Activated CD8-positive, alpha-beta memory T cell treated with anti-CD3 and anti-CD28 coated beads, Interleukin-2, amount 10 ng/mL, durations not matched to agents 7 days and 5 days (primary cell): Measurements from ENCODE around the gene GALNT6. TPM values are rescaled to one million over a fixed set of nuclear protein-coding genes. Genes with fewer than 3 reads are reported as not detected.

ENCODE experiments used
- ATAC-seq: fragments of 150-1000 bp; cut with Tn5 transposase; one replicate; pipeline ENCODE4 v1.10.0; 2021; ENCODE audit warnings: moderate library complexity
- CTCF ChIA-PET: fragments of 350-600 bp; sonication (Branson Sonifier 250); formaldehyde crosslinking; loops from one replicate; lab custom pipeline; 2021; ENCODE audit warnings: antibody characterized with exemption; lab: Charles Lee
- DNase-seq: peaks from one replicate; pipeline ENCODE4 v3.0.0-alpha.2; 2020
- H3K27ac Mint-ChIP-seq: one replicate; pipeline ENCODE4 v1.8.0; 2021; ENCODE audit warnings: mild to moderate bottlenecking, mixed read lengths
- H3K27me3 Mint-ChIP-seq: one replicate; pipeline ENCODE4 v1.8.0; 2021; ENCODE audit warnings: mixed read lengths
- H3K36me3 Mint-ChIP-seq: one replicate; pipeline ENCODE4 v1.8.0; 2021; ENCODE audit warnings: mild to moderate bottlenecking, mixed read lengths
- H3K4me1 Mint-ChIP-seq: one replicate; pipeline ENCODE4 v1.8.0; 2021; ENCODE audit warnings: mixed read lengths
- H3K4me3 Mint-ChIP-seq: one replicate; pipeline ENCODE4 v1.8.0; 2021; ENCODE audit warnings: mild to moderate bottlenecking, moderate library complexity, mixed read lengths
- H3K9me3 Mint-ChIP-seq: one replicate; pipeline ENCODE4 v1.8.0; 2022; ENCODE audit warnings: low read depth, mixed read lengths
- total RNA-seq, 2 experiments: library from RNA; stranded (reverse); gene quantifications; one replicate each; pipeline ENCODE4 v1.2.3, GENCODE V29; 2021

The GALNT6 gene
- total RNA-seq, 2 experiments from 2014 or later = 43.9 to 47.9 TPM

- Mint-ChIP-seq H3K9me3 (no peaks in the 10 kb centered on the region), H3K4me1 (peaks cover 53% of the 10 kb centered on the region), H3K4me3 (no peak overlapping the region), H3K27ac (no peak overlapping the region), H3K36me3 (peaks cover 5% of the 10 kb centered on the region), H3K27me3 (no peaks in the 10 kb centered on the region)
- CTCF ChIA-PET = interaction anchor here (1.4 to 2.3 kb wide), 2 partner anchors 16 to 144 kb away, joined by 4 to 6 read pairs; no protein-coding TSS in a partner anchor
- ATAC-seq (no peak), DNase-seq (no peak)
Measured at GRCh38 chr12:51388069-51388799, 3.0 kb downstream of the GALNT6 start.

- CTCF ChIA-PET = interaction anchor here (1.0 kb wide), 1 partner anchor 12 kb away, joined by 3 read pairs; no protein-coding TSS in a partner anchor
- Mint-ChIP-seq H3K27me3 (no peaks in the 10 kb centered on the region), H3K4me1 (peaks cover 51% of the 10 kb centered on the region), H3K36me3 (peaks cover 13% of the 10 kb centered on the region), H3K9me3 (no peaks in the 10 kb centered on the region), H3K27ac (no peak overlapping the region), H3K4me3 (no peak overlapping the region)
- ATAC-seq = no peak
- no peak for DNase-seq
Measured at GRCh38 chr12:51386351-51386750, 4.9 kb downstream of the GALNT6 start.

- Mint-ChIP-seq H3K36me3 (peaks cover 24% of the 10 kb centered on the region), H3K9me3 (no peaks in the 10 kb centered on the region), H3K4me3 (no peak overlapping the region), H3K4me1 (peaks cover 27% of the 10 kb centered on the region), H3K27ac (no peak overlapping the region), H3K27me3 (no peaks in the 10 kb centered on the region)
- CTCF ChIA-PET = interaction anchor here (1.5 to 1.9 kb wide), 2 partner anchors 15 to 32 kb away, joined by 4 to 7 read pairs; no protein-coding TSS in a partner anchor
- ATAC-seq (no peak), DNase-seq (no peak)
Measured at GRCh38 chr12:51383269-51383905, 7.8 kb downstream of the GALNT6 start.

GRCh38 chr12:51382173-51382572 is 9.0 kb downstream of the GALNT6 start:
- peaks cover 30% of the 10 kb centered on the region for H3K36me3 Mint-ChIP-seq
- CTCF ChIA-PET = no interaction called here

GRCh38 chr12:51381226-51382079 is 9.8 kb downstream of the GALNT6 start:
- Mint-ChIP-seq H3K9me3 (no peaks in the 10 kb centered on the region), H3K4me3 (no peak overlapping the region), H3K27ac (no peak overlapping the region), H3K27me3 (no peaks in the 10 kb centered on the region), H3K4me1 (peaks cover 20% of the 10 kb centered on the region), H3K36me3 (peaks cover 35% of the 10 kb centered on the region)
- CTCF ChIA-PET = no interaction called here
- DNase-seq (no peak), ATAC-seq (no peak)

More at GRCh38 chr12:51382173-51382572, 9.0 kb downstream of the GALNT6 start:
- H3K4me1 Mint-ChIP-seq = peaks cover 22% of the 10 kb centered on the region
- DNase-seq (no peak), ATAC-seq (no peak)
- H3K4me3 Mint-ChIP-seq = no peak overlapping the region
- H3K27ac Mint-ChIP-seq = no peak overlapping the region
- no peaks in the 10 kb centered on the region for H3K9me3 Mint-ChIP-seq
- no peaks in the 10 kb centered on the region for H3K27me3 Mint-ChIP-seq

GRCh38 chr12:51379571-51379970 is 11.6 kb downstream of the GALNT6 start:
- Mint-ChIP-seq H3K36me3 (peaks cover 43% of the 10 kb centered on the region), H3K4me3 (no peak overlapping the region), H3K27me3 (no peaks in the 10 kb centered on the region), H3K27ac (no peak overlapping the region), H3K9me3 (no peaks in the 10 kb centered on the region), H3K4me1 (peaks cover 23% of the 10 kb centered on the region)
- ATAC-seq (no peak), DNase-seq (no peak)
- CTCF ChIA-PET = no interaction called here

GRCh38 chr12:51378749-51379148 is 12.5 kb downstream of the GALNT6 start:
- Mint-ChIP-seq H3K4me1 (peaks cover 20% of the 10 kb centered on the region), H3K4me3 (no peak overlapping the region), H3K27me3 (no peaks in the 10 kb centered on the region), H3K9me3 (no peaks in the 10 kb centered on the region), H3K27ac (no peak overlapping the region), H3K36me3 (peaks cover 46% of the 10 kb centered on the region)
- CTCF ChIA-PET = no interaction called here
- DNase-seq (no peak), ATAC-seq (no peak)

GRCh38 chr12:51377099-51377984 is 13.9 kb downstream of the GALNT6 start:
- CTCF ChIA-PET = no interaction called here

GRCh38 chr12:51374856-51375255 is 16.4 kb downstream of the GALNT6 start:
- DNase-seq (no peak), ATAC-seq (no peak)
- Mint-ChIP-seq H3K27me3 (no peaks in the 10 kb centered on the region), H3K36me3 (peaks cover 60% of the 10 kb centered on the region), H3K27ac (no peak overlapping the region), H3K4me1 (peaks cover 43% of the 10 kb centered on the region), H3K4me3 (no peak overlapping the region), H3K9me3 (no peaks in the 10 kb centered on the region)
- CTCF ChIA-PET = interaction anchor here (1.1 to 1.3 kb wide), 3 partner anchors 11 to 34 kb away, joined by 3 read pairs; partner anchors contain the start of gene GALNT6

More at GRCh38 chr12:51377099-51377984, 13.9 kb downstream of the GALNT6 start:
- H3K4me3 Mint-ChIP-seq = no peak overlapping the region
- peaks cover 23% of the 10 kb centered on the region for H3K4me1 Mint-ChIP-seq
- H3K27me3 Mint-ChIP-seq = no peaks in the 10 kb centered on the region
- no peaks in the 10 kb centered on the region for H3K9me3 Mint-ChIP-seq
- ATAC-seq = no peak
- H3K27ac Mint-ChIP-seq = no peak overlapping the region
- H3K36me3 Mint-ChIP-seq = peaks cover 54% of the 10 kb centered on the region
- DNase-seq = no peak

GRCh38 chr12:51374361-51374760 is 16.8 kb downstream of the GALNT6 start:
- CTCF ChIA-PET = interaction anchor here (1.1 to 1.3 kb wide), 3 partner anchors 12 to 33 kb away, joined by 3 read pairs; partner anchors contain the start of gene GALNT6
- Mint-ChIP-seq H3K4me3 (no peak overlapping the region), H3K27me3 (no peaks in the 10 kb centered on the region), H3K36me3 (peaks cover 61% of the 10 kb centered on the region), H3K9me3 (no peaks in the 10 kb centered on the region), H3K27ac (no peak overlapping the region), H3K4me1 (peaks cover 48% of the 10 kb centered on the region)
- ATAC-seq (no peak), DNase-seq (no peak)

GRCh38 chr12:51373187-51373586 is 18.0 kb downstream of the GALNT6 start:
- H3K27ac Mint-ChIP-seq = no peak overlapping the region
- H3K36me3 Mint-ChIP-seq = peaks cover 63% of the 10 kb centered on the region
- H3K9me3 Mint-ChIP-seq = no peaks in the 10 kb centered on the region
- H3K27me3 Mint-ChIP-seq = no peaks in the 10 kb centered on the region
- no peak for ATAC-seq
- CTCF ChIA-PET = interaction anchor here (1.5 to 2.4 kb wide), 2 partner anchors 21 to 49 kb away, joined by 3 to 8 read pairs; no protein-coding TSS in a partner anchor
- H3K4me1 Mint-ChIP-seq = peaks cover 60% of the 10 kb centered on the region
- DNase-seq = no peak
- no peak overlapping the region for H3K4me3 Mint-ChIP-seq

GRCh38 chr12:51372021-51372420 is 19.2 kb downstream of the GALNT6 start:
- no peak for ATAC-seq
- H3K9me3 Mint-ChIP-seq = no peaks in the 10 kb centered on the region
- H3K27me3 Mint-ChIP-seq = no peaks in the 10 kb centered on the region
- peaks cover 68% of the 10 kb centered on the region for H3K4me1 Mint-ChIP-seq
- DNase-seq = no peak
- H3K36me3 Mint-ChIP-seq = peaks cover 59% of the 10 kb centered on the region
- CTCF ChIA-PET = interaction anchor here (0.6 to 2.4 kb wide), 4 partner anchors 9 to 47 kb away, joined by 3 to 8 read pairs (median 5); no protein-coding TSS in a partner anchor
- no peak overlapping the region for H3K4me3 Mint-ChIP-seq
- H3K27ac Mint-ChIP-seq = no peak overlapping the region
